D721Med (cell line): ENCODE results near the gene MEF2A.

Experiments used
- DNase-seq: peaks from one replicate; pipeline ENCODE4 v3.0.0; 2011; ENCODE audit warnings: low spot score; ENCODE audit not compliant: insufficient read length
- FAIRE-seq: peaks from 2 replicates; lab custom pipeline; 2011; peaks lifted over from hg19 to GRCh38; lab: Jason Lieb, UNC
- TF ChIP-seq, protein P1 (sequence below): IDR thresholded peaks from 2 replicates; pipeline ENCODE4 v1.5.1; 2012; ENCODE audit warnings: mild to moderate bottlenecking, control low read depth; ENCODE audit not compliant: insufficient read depth; ENCODE audit errors: missing control alignments

The MEF2A gene

GRCh38 chr15:99621767-99622166, 56.0 kb downstream of the MEF2A start:
- DNase-seq, result no peak
- no peak for FAIRE-seq
- TF ChIP-seq, protein P1, sequence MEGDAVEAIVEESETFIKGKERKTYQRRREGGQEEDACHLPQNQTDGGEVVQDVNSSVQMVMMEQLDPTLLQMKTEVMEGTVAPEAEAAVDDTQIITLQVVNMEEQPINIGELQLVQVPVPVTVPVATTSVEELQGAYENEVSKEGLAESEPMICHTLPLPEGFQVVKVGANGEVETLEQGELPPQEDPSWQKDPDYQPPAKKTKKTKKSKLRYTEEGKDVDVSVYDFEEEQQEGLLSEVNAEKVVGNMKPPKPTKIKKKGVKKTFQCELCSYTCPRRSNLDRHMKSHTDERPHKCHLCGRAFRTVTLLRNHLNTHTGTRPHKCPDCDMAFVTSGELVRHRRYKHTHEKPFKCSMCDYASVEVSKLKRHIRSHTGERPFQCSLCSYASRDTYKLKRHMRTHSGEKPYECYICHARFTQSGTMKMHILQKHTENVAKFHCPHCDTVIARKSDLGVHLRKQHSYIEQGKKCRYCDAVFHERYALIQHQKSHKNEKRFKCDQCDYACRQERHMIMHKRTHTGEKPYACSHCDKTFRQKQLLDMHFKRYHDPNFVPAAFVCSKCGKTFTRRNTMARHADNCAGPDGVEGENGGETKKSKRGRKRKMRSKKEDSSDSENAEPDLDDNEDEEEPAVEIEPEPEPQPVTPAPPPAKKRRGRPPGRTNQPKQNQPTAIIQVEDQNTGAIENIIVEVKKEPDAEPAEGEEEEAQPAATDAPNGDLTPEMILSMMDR, result no peak

- FAIRE-seq (no peak), DNase-seq (no peak)
- TF ChIP-seq, protein P1, result no peak
These were observed 62.7 kb downstream of the MEF2A start for GRCh38 chr15:99628374-99629001.

- TF ChIP-seq, protein P1, result no peak
- DNase-seq (no peak), FAIRE-seq (no peak)
These were observed 64.9 kb downstream of the MEF2A start for GRCh38 chr15:99630607-99631131.

- TF ChIP-seq, protein P1, result no peak
- DNase-seq, result no peak
- no peak for FAIRE-seq
These were observed 65.5 kb downstream of the MEF2A start for GRCh38 chr15:99631255-99631654.

DNA sequence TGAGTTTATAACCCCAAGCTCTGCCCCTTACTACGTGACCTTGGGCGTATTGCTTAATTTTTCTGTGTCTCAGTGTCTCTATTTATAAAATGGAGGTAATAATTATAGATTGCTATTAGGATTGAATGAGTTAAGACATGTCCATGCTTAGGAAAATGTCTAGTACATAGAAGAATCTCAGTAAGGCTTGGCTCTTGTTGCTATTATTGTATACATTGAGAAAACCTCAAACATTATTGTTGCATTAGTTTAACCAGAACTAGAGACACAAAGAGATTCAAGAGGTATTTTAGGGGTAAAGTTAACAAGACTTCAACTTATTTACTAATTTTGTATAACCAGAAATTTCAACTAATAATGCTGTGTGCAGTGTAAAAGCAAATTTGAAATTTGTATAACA, 66.7 kb downstream of the MEF2A start:
- DNase-seq (no peak), FAIRE-seq (no peak)
- TF ChIP-seq, protein P1, result no peak

GRCh38 chr15:99633655-99634054, 67.9 kb downstream of the MEF2A start:
- no peak for FAIRE-seq
- TF ChIP-seq, protein P1, result no peak
- DNase-seq, result no peak

DNA sequence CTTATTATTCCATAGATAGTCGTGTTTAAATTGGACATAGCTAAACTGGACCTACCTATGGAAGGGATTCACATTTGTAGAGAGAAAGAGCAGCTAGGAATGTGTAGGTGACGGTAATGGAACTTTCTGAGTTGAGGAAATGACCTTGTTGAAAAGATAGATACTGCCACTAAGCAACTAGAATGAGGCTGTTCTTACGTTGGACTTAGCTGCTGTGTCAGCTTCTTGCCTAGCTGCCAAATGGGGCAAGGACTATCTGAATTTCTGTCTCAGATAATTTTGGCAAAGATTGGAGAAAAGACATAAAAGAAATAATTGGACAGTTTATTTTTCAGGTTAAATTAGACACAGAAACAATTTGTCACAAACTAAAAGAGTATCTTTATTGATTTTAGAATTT, 68.8 kb downstream of the MEF2A start:
- DNase-seq (no peak), FAIRE-seq (no peak)
- TF ChIP-seq, protein P1, result no peak
